Right kidney (tissue), 9 donors: ENCODE results near the gene STOML2.
"Not testable (repeated sequence)": the region's sequence is repeated elsewhere in the genome, so short reads cannot be mapped to it uniquely, and the experiment has no call there.

Source experiments
- DNase-seq: peaks from one replicate; pipeline ENCODE4 v3.0.0-alpha.2; 2016
- long read RNA-seq, 8 donors: transcript quantifications; one replicate each; lab custom pipeline, GENCODE V29; 2026

Gene STOML2
- long read RNA-seq, donor 1, transcript STOML2-201 (10 exons, 1,278 nt), result major isoform, 107 of 155 reads
- long read RNA-seq, donor 1, partial matches to known transcripts, result 47 of 155 reads
- long read RNA-seq, donor 1, other reads (novel, unspliced or antisense), result 0 of 155 reads
- long read RNA-seq, donor 2, transcript STOML2-201 (10 exons, 1,278 nt), result major isoform, 44 of 54 reads
- long read RNA-seq, donor 2, partial matches to known transcripts, result 10 of 54 reads
- long read RNA-seq, donor 2, other reads (novel, unspliced or antisense), result 0 of 54 reads
- long read RNA-seq, donor 3, transcript STOML2-201 (10 exons, 1,278 nt), result major isoform, 19 of 28 reads
- long read RNA-seq, donor 3, partial matches to known transcripts, result 9 of 28 reads
- long read RNA-seq, donor 3, other reads (novel, unspliced or antisense), result 0 of 28 reads
- long read RNA-seq, donor 4, transcript STOML2-201 (10 exons, 1,278 nt), result major isoform, 48 of 68 reads
- long read RNA-seq, donor 4, partial matches to known transcripts, result 19 of 68 reads
- long read RNA-seq, donor 4, other reads (novel, unspliced or antisense), result 0 of 68 reads
- long read RNA-seq, donor 5, transcript STOML2-201 (10 exons, 1,278 nt), result major isoform, 77 of 109 reads
- long read RNA-seq, donor 5, partial matches to known transcripts, result 27 of 109 reads
- long read RNA-seq, donor 5, other reads (novel, unspliced or antisense), result 0 of 109 reads
- long read RNA-seq, donor 6, transcript STOML2-201 (10 exons, 1,278 nt), result major isoform, 54 of 93 reads
- long read RNA-seq, donor 6, partial matches to known transcripts, result 37 of 93 reads
- long read RNA-seq, donor 6, other reads (novel, unspliced or antisense), result 0 of 93 reads
- long read RNA-seq, donor 7, transcript STOML2-201 (10 exons, 1,278 nt), result major isoform, 81 of 144 reads
- long read RNA-seq, donor 7, partial matches to known transcripts, result 62 of 144 reads
- long read RNA-seq, donor 7, other reads (novel, unspliced or antisense), result 0 of 144 reads
- long read RNA-seq, donor 8, transcript STOML2-201 (10 exons, 1,278 nt), result major isoform, 56 of 98 reads
- long read RNA-seq, donor 8, partial matches to known transcripts, result 41 of 98 reads
- long read RNA-seq, donor 8, other reads (novel, unspliced or antisense), result 0 of 98 reads

- DNase-seq, result peak; percentile 87
Measured at GRCh38 chr9:35102769-35103659, at the start of gene STOML2. STOML2 (minus strand) TSS chr9:35103131; CDS start chr9:35103094, 37 bp downstream.

GRCh38 chr9:35147941-35148563 lies 45.1 kb upstream of the STOML2 start:
- DNase-seq, result not testable (repeated sequence)

- no peak for DNase-seq
Measured at GRCh38 chr9:35142037-35142436, 39.1 kb upstream of the STOML2 start.

- DNase-seq, result no peak
Measured at GRCh38 chr9:35140093-35140492, 37.2 kb upstream of the STOML2 start.

- no peak for DNase-seq
Measured at GRCh38 chr9:35136866-35137265, 33.9 kb upstream of the STOML2 start.

GRCh38 chr9:35135988-35136387 lies 33.1 kb upstream of the STOML2 start:
- no peak for DNase-seq

GRCh38 chr9:35134920-35135319 lies 32.0 kb upstream of the STOML2 start:
- no peak for DNase-seq

GRCh38 chr9:35116898-35117551 lies 14.1 kb upstream of the STOML2 start:
- DNase-seq, result peak; percentile 85

- no peak for DNase-seq
Measured at GRCh38 chr9:35116539-35116897, 13.6 kb upstream of the STOML2 start.

- DNase-seq, result peak; percentile 92
Measured at GRCh38 chr9:35115680-35116538, 13.0 kb upstream of the STOML2 start, which contains the start of gene ATOSB. ATOSB (minus strand) TSS chr9:35115862; CDS start chr9:35108274, 7,588 bp downstream.

- DNase-seq, result no peak
Measured at GRCh38 chr9:35114840-35115628, 12.1 kb upstream of the STOML2 start.

GRCh38 chr9:35114113-35114839 lies 11.3 kb upstream of the STOML2 start:
- DNase-seq, result peak; percentile 43

GRCh38 chr9:35112257-35113020 lies 9.5 kb upstream of the STOML2 start:
- no peak for DNase-seq

GRCh38 chr9:35111001-35111933 lies 8.3 kb upstream of the STOML2 start:
- DNase-seq, result peak; percentile 74

- DNase-seq, result no peak
Measured at GRCh38 chr9:35110327-35110761, 7.4 kb upstream of the STOML2 start.
